ENCODE data around the gene STOX1.

GRCh38 chr10:68790476-68790875 is 36.9 kb upstream of the STOX1 start:
- TF ChIP-seq, protein P1, sequence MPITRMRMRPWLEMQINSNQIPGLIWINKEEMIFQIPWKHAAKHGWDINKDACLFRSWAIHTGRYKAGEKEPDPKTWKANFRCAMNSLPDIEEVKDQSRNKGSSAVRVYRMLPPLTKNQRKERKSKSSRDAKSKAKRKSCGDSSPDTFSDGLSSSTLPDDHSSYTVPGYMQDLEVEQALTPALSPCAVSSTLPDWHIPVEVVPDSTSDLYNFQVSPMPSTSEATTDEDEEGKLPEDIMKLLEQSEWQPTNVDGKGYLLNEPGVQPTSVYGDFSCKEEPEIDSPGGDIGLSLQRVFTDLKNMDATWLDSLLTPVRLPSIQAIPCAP (CRISPR knock-in tag; IDR thresholded peaks at IDR 0.05; ENCODE audit: low read depth): no peak
- no peak for TF ChIP-seq ZKSCAN1 (IDR thresholded peaks at IDR 0.05; ENCODE audit: low read length)
- TF ChIP-seq RFX1 (IDR thresholded peaks at IDR 0.05): no peak
- TF ChIP-seq YY1 (IDR thresholded peaks at IDR 0.05; ENCODE audit: insufficient read depth, insufficient replicate concordance, low read depth, low read length): no peak
- TF ChIP-seq DZIP1 (CRISPR knock-in tag; IDR thresholded peaks at IDR 0.05): no peak
- TF ChIP-seq YEATS2 (CRISPR knock-in tag; IDR thresholded peaks at IDR 0.05; ENCODE audit: borderline replicate concordance): no peak
- TF ChIP-seq ETV5 (CRISPR knock-in tag; IDR thresholded peaks at IDR 0.05; ENCODE audit: borderline replicate concordance): no peak
- no peak for TF ChIP-seq SIN3A (IDR thresholded peaks at IDR 0.05; ENCODE audit: borderline replicate concordance, low read depth, low read length)
- TF ChIP-seq ZNF776 (CRISPR knock-in tag; IDR thresholded peaks at IDR 0.05): no peak
- TF ChIP-seq MTF2 (CRISPR knock-in tag; IDR thresholded peaks at IDR 0.05; ENCODE audit: borderline replicate concordance): no peak
- no peak for TF ChIP-seq TGIF2 (CRISPR knock-in tag; IDR thresholded peaks at IDR 0.05)
- no peak for TF ChIP-seq POLR2AphosphoS5 (IDR thresholded peaks at IDR 0.05; ENCODE audit: low read depth, low read length)
- no peak for TF ChIP-seq ARID5B (CRISPR knock-in tag; IDR thresholded peaks at IDR 0.05)
- no peak for TF ChIP-seq ESRRA (CRISPR knock-in tag; IDR thresholded peaks at IDR 0.05; ENCODE audit: low read depth)
